ENCODE results near the gene FGD4.

Gene FGD4

GRCh38 chr12:32475724-32476123 lies 76.4 kb downstream of the FGD4 start:
- H4K8ac ChIP-seq (ENCODE audit: low read length): no peak overlapping the region
- H3K4me3 ChIP-seq (ENCODE audit: insufficient read depth in 1 of 2, low read depth in 1 of 2, low read length in 2 of 2): no peak overlapping the region
- peaks cover 3% of the 10 kb centered on the region for H3K79me1 ChIP-seq (replicated peaks; ENCODE audit: low read length, poor library complexity, severe bottlenecking)
- H2BK5ac ChIP-seq (ENCODE audit: low read depth, low read length, poor library complexity, severe bottlenecking): no peak overlapping the region
- H3K9me3 ChIP-seq (ENCODE audit: control insufficient read depth, low read length): no peaks in the 10 kb centered on the region
- no peak overlapping the region for H4K91ac ChIP-seq (ENCODE audit: low read length)
- WGBS: 100% methylated on average over 1 of the region's 1 CpG
- H3K18ac ChIP-seq (ENCODE audit: low read depth in 1 of 2, low read length in 2 of 2): no peak overlapping the region
- H3K23ac ChIP-seq (ENCODE audit: low read length in 2 of 2): no peak overlapping the region
- no peak overlapping the region for H3K4me2 ChIP-seq (ENCODE audit: low read length, poor library complexity, severe bottlenecking)
- no peak overlapping the region for H3K4ac ChIP-seq (ENCODE audit: low read depth in 1 of 2, low read length in 2 of 2)
- H2AFZ ChIP-seq (ENCODE audit: low read depth, low read length): no peak overlapping the region
- no peak overlapping the region for H3K27ac ChIP-seq (ENCODE audit: low read length, poor library complexity, severe bottlenecking)
- no peak overlapping the region for H2BK15ac ChIP-seq (ENCODE audit: low read depth, poor library complexity, severe bottlenecking)
- no peak overlapping the region for H2BK12ac ChIP-seq (ENCODE audit: low read length in 2 of 2)
- peaks cover 12% of the 10 kb centered on the region for H3K4me1 ChIP-seq (ENCODE audit: control insufficient read depth, insufficient read depth, low read depth, low read length)
- H3K36me3 ChIP-seq (ENCODE audit: control insufficient read depth in 1 of 2, insufficient read depth in 2 of 2, low read depth in 1 of 2, low read length in 2 of 2): no peaks in the 10 kb centered on the region
- H3K27me3 ChIP-seq (ENCODE audit: control insufficient read depth in 1 of 2, insufficient read depth in 1 of 2, low read length in 2 of 2): no peaks in the 10 kb centered on the region
- H3K9ac ChIP-seq (ENCODE audit: low read length): no peak overlapping the region
- no peak overlapping the region for H2BK120ac ChIP-seq (ENCODE audit: low read depth, low read length)
- H2AK5ac ChIP-seq (ENCODE audit: low read length, severe bottlenecking): no peak overlapping the region
- DNase-seq: no peak
- no peak overlapping the region for H3K14ac ChIP-seq (ENCODE audit: low read length in 2 of 2)

DNA sequence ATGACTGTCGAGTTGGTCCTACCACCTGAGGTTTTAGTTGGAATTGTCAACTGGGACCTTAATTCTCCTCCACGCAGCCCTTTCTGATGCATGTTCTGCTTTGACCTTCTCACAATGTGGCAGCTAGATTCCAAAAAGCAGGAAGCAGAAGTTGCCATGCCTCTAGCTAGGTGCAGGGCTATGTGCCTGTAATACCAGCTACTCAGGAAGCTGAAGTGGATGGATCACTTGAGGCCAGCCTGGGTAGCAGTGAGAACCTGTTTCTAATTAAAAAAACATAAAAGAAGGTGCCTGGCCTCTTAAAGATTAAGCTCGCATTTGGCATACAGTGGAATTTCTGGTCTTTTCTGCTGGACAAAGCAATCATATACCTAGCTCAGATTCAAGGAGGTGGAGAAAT lies 77.1 kb downstream of the FGD4 start:
- H3K4ac ChIP-seq (ENCODE audit: low read depth in 1 of 2, low read length in 2 of 2): no peak overlapping the region
- no peak overlapping the region for H2AK5ac ChIP-seq (ENCODE audit: low read length, severe bottlenecking)
- H2BK12ac ChIP-seq (ENCODE audit: low read length in 2 of 2): no peak overlapping the region
- DNase-seq: no peak
- no peak overlapping the region for H4K91ac ChIP-seq (ENCODE audit: low read length)
- no peaks in the 10 kb centered on the region for H3K36me3 ChIP-seq (ENCODE audit: control insufficient read depth in 1 of 2, insufficient read depth in 2 of 2, low read depth in 1 of 2, low read length in 2 of 2)
- H3K4me2 ChIP-seq (ENCODE audit: low read length, poor library complexity, severe bottlenecking): no peak overlapping the region
- H3K27me3 ChIP-seq (ENCODE audit: control insufficient read depth in 1 of 2, insufficient read depth in 1 of 2, low read length in 2 of 2): no peaks in the 10 kb centered on the region
- H3K9me3 ChIP-seq (ENCODE audit: control insufficient read depth, low read length): no peaks in the 10 kb centered on the region
- H3K4me3 ChIP-seq (ENCODE audit: insufficient read depth in 1 of 2, low read depth in 1 of 2, low read length in 2 of 2): no peak overlapping the region
- H3K23ac ChIP-seq (ENCODE audit: low read length in 2 of 2): no peak overlapping the region
- H4K8ac ChIP-seq (ENCODE audit: low read length): no peak overlapping the region
- H3K4me1 ChIP-seq (ENCODE audit: control insufficient read depth, insufficient read depth, low read depth, low read length): peaks cover 10% of the 10 kb centered on the region
- no peak overlapping the region for H3K14ac ChIP-seq (ENCODE audit: low read length in 2 of 2)
- no peak overlapping the region for H2BK5ac ChIP-seq (ENCODE audit: low read depth, low read length, poor library complexity, severe bottlenecking)
- H2BK120ac ChIP-seq (ENCODE audit: low read depth, low read length): no peak overlapping the region
- H2AFZ ChIP-seq (ENCODE audit: low read depth, low read length): no peak overlapping the region
- no peak overlapping the region for H3K9ac ChIP-seq (ENCODE audit: low read length)
- H3K79me1 ChIP-seq (replicated peaks; ENCODE audit: low read length, poor library complexity, severe bottlenecking): peaks cover 4% of the 10 kb centered on the region
- no peak overlapping the region for H3K18ac ChIP-seq (ENCODE audit: low read depth in 1 of 2, low read length in 2 of 2)
- WGBS: 100% methylated on average over 3 of the region's 3 CpGs
- H3K27ac ChIP-seq (ENCODE audit: low read length, poor library complexity, severe bottlenecking): no peak overlapping the region
- H2BK15ac ChIP-seq (ENCODE audit: low read depth, poor library complexity, severe bottlenecking): no peak overlapping the region

DNA sequence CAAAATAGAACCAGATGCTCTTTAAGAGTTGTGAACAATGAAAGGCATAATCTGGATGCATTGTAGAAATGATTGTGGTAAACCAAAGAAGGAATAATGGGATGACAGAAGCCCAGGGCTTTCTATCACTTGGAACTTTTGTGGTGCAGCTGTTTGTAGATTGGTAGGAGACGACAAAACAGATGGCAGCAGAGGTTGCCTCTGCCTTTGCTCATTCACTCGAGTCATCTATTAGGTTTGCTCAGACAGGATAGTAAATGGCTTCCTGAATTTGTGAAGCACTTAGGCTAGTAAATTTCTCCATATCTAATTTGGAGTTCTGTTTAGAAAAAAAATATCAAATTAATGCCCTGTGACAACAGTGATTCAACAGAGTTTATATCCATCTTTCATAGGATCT lies 78.4 kb downstream of the FGD4 start:
- Histone ChIP-seq H3K9me3 (ENCODE audit: control insufficient read depth, low read length) (no peaks in the 10 kb centered on the region), H3K9ac (ENCODE audit: low read length) (no peak overlapping the region), H3K27ac (ENCODE audit: low read length, poor library complexity, severe bottlenecking) (peak overlapping the region; percentile 26), H3K4ac (ENCODE audit: low read depth in 1 of 2, low read length in 2 of 2) (no peak overlapping the region), H3K18ac (ENCODE audit: low read depth in 1 of 2, low read length in 2 of 2) (no peak overlapping the region), H3K79me1 (replicated peaks; ENCODE audit: low read length, poor library complexity, severe bottlenecking) (peaks cover 2% of the 10 kb centered on the region), H3K4me2 (ENCODE audit: low read length, poor library complexity, severe bottlenecking) (no peak overlapping the region), H2BK12ac (ENCODE audit: low read length in 2 of 2) (no peak overlapping the region), H3K14ac (ENCODE audit: low read length in 2 of 2) (no peak overlapping the region), H4K91ac (ENCODE audit: low read length) (no peak overlapping the region), H4K8ac (ENCODE audit: low read length) (no peak overlapping the region), H2BK15ac (ENCODE audit: low read depth, poor library complexity, severe bottlenecking) (no peak overlapping the region), H3K27me3 (ENCODE audit: control insufficient read depth in 1 of 2, insufficient read depth in 1 of 2, low read length in 2 of 2) (no peaks in the 10 kb centered on the region), H3K23ac (ENCODE audit: low read length in 2 of 2) (no peak overlapping the region), H3K4me3 (ENCODE audit: insufficient read depth in 1 of 2, low read depth in 1 of 2, low read length in 2 of 2) (no peak overlapping the region), H3K36me3 (ENCODE audit: control insufficient read depth in 1 of 2, insufficient read depth in 2 of 2, low read depth in 1 of 2, low read length in 2 of 2) (no peaks in the 10 kb centered on the region), H2BK120ac (ENCODE audit: low read depth, low read length) (no peak overlapping the region), H3K4me1 (ENCODE audit: control insufficient read depth, insufficient read depth, low read depth, low read length) (peaks cover 8% of the 10 kb centered on the region), H2AK5ac (ENCODE audit: low read length, severe bottlenecking) (no peak overlapping the region), H2AFZ (ENCODE audit: low read depth, low read length) (no peak overlapping the region), H2BK5ac (ENCODE audit: low read depth, low read length, poor library complexity, severe bottlenecking) (no peak overlapping the region)
- 32% methylated on average over 1 of the region's 2 CpGs for WGBS
- no peak for DNase-seq

DNA sequence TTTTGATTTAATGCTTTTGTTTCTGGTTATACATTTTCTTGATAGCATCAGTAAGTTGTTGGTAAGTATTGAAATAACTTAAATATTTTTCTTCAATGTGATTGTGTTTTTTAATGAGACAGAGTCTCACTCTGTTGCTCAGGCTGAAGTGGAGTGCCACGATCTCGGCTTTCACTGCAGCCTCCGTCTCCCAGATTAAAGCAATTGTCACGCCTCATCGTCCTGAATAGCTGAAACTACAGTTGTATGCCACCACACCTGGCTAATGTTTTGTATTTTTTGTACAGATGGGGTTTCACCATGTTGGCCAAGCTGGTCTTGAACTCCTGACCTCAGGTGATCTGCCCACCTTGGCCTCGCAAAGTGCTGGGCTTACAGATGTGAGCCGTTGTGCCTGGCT lies 78.8 kb downstream of the FGD4 start:
- Histone ChIP-seq H2AFZ (ENCODE audit: low read depth, low read length) (no peak overlapping the region), H4K91ac (ENCODE audit: low read length) (no peak overlapping the region), H3K36me3 (ENCODE audit: control insufficient read depth in 1 of 2, insufficient read depth in 2 of 2, low read depth in 1 of 2, low read length in 2 of 2) (no peaks in the 10 kb centered on the region), H3K18ac (ENCODE audit: low read depth in 1 of 2, low read length in 2 of 2) (no peak overlapping the region), H3K9ac (ENCODE audit: low read length) (no peak overlapping the region), H3K4me1 (ENCODE audit: control insufficient read depth, insufficient read depth, low read depth, low read length) (peaks cover 8% of the 10 kb centered on the region), H2BK15ac (ENCODE audit: low read depth, poor library complexity, severe bottlenecking) (no peak overlapping the region), H2AK5ac (ENCODE audit: low read length, severe bottlenecking) (peak overlapping the region; percentile 53), H3K79me1 (replicated peaks; ENCODE audit: low read length, poor library complexity, severe bottlenecking) (peaks cover 2% of the 10 kb centered on the region), H2BK120ac (ENCODE audit: low read depth, low read length) (no peak overlapping the region), H3K27me3 (ENCODE audit: control insufficient read depth in 1 of 2, insufficient read depth in 1 of 2, low read length in 2 of 2) (no peaks in the 10 kb centered on the region), H3K27ac (ENCODE audit: low read length, poor library complexity, severe bottlenecking) (peak overlapping the region; percentile 62), H3K4ac (ENCODE audit: low read depth in 1 of 2, low read length in 2 of 2) (no peak overlapping the region), H3K4me2 (ENCODE audit: low read length, poor library complexity, severe bottlenecking) (no peak overlapping the region), H3K9me3 (ENCODE audit: control insufficient read depth, low read length) (no peaks in the 10 kb centered on the region), H3K14ac (ENCODE audit: low read length in 2 of 2) (no peak overlapping the region), H4K8ac (ENCODE audit: low read length) (no peak overlapping the region), H3K4me3 (ENCODE audit: insufficient read depth in 1 of 2, low read depth in 1 of 2, low read length in 2 of 2) (no peak overlapping the region), H3K23ac (ENCODE audit: low read length in 2 of 2) (no peak overlapping the region), H2BK5ac (ENCODE audit: low read depth, low read length, poor library complexity, severe bottlenecking) (no peak overlapping the region), H2BK12ac (ENCODE audit: low read length in 2 of 2) (no peak overlapping the region)
- DNase-seq: no peak
- WGBS: 93% methylated on average over 6 of the region's 7 CpGs
